ENCODE measurements around the gene TOX2.

GRCh38 chr20:44118185-44119033 lies 203.8 kb downstream of the TOX2 start:
- no peak for TF ChIP-seq CTCF (IDR thresholded peaks at IDR 0.05)
- TF ChIP-seq REST (IDR thresholded peaks at IDR 0.05; ENCODE audit: insufficient read depth in 1 of 2, low read depth in 2 of 2, low read length in 1 of 2): no peak
- no peak for TF ChIP-seq TCF7L2 (IDR thresholded peaks at IDR 0.05; ENCODE audit: low read depth, low read length)
- TF ChIP-seq POLR2AphosphoS5 (IDR thresholded peaks at IDR 0.05; ENCODE audit: low read depth, low read length): no peak
- TF ChIP-seq SIN3A (IDR thresholded peaks at IDR 0.05; ENCODE audit: borderline replicate concordance, insufficient read depth, low read depth, low read length): no peak

Data from Panc1 (cell line).